Sigmoid colon (tissue), 4 donors: ENCODE data around the gene TBCA.

Source experiments
- CTCF ChIP-seq, 4 experiments: fragments of 450-650 bp in 3 of 4; fragments of 200-600 bp in 1 of 4; IDR thresholded peaks; one replicate each; pipeline ENCODE4 v1.5.1; 2016 to 2019; ENCODE audit warnings: antibody characterized with exemption in 4 of 4, mild to moderate bottlenecking in 3 of 4, moderate library complexity in 2 of 4
- EP300 ChIP-seq, 4 donors: sonication (generic); formaldehyde crosslinking; IDR thresholded peaks; one replicate each; pipeline ENCODE4 v1.6.1; 2017; ENCODE audit warnings: antibody characterized with exemption in 4 of 4
- POLR2A ChIP-seq, 2 donors: fragments of 450-650 bp; IDR thresholded peaks; one replicate each; pipeline ENCODE4 v1.6.1; 2016; ENCODE audit warnings: antibody characterized with exemption in 2 of 2, mild to moderate bottlenecking in 2 of 2, moderate library complexity in 2 of 2
- POLR2AphosphoS5 ChIP-seq, 4 donors: sonication (generic); formaldehyde crosslinking; IDR thresholded peaks; one replicate each; pipeline ENCODE4 v1.6.1; 2017; ENCODE audit warnings: antibody characterized with exemption in 4 of 4

DNA sequence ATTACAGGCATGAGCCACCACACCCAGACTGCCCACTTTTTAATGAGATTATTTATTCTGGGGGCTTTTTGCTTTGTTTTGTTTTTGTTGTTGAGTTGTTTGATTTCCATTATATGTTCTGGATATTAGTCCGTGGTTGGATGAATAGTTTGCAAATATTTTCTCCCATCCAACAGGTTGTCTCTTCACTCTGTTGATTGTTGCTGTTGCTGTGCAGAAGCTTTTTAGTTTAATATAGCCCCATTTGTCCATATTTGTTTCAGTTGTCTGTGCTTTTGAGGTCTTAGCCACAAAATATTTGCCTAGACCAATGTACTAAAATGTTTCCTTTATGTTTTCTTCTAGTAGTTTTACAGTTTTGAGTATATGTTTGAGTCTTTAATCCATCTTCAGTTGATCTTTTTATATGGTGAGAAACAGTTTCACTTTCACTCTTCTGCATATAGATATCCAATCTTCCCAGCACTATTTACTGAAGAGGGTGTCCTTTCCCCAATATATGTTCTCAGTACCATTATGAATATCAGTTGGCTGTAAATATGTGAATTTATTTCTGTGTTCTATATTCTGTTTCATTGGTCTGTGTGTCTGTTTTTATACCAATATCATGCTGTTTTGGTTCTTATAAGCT, 30.2 kb upstream of the TBCA start:
- TF ChIP-seq POLR2A (IDR thresholded peaks at IDR 0.05): no peak
- TF ChIP-seq CTCF (IDR thresholded peaks at IDR 0.05): no peak
- TF ChIP-seq EP300 (IDR thresholded peaks at IDR 0.05): no peak
- no peak for TF ChIP-seq POLR2AphosphoS5 (IDR thresholded peaks at IDR 0.05)
